HG03045 (cell line): Measurements from ENCODE around the gene DNAJB1.
"Not testable (repeated sequence)": the region's sequence is repeated elsewhere in the genome, so short reads cannot be mapped to it uniquely, and the experiment has no call there.

ENCODE experiments used
- ATAC-seq: cut with Tn5 transposase; IDR thresholded peaks from one replicate; pipeline ENCODE4 v1.9.1; 2021; ENCODE audit warnings: mild to moderate bottlenecking, moderate library complexity; ENCODE audit not compliant: unreplicated experiment

The DNAJB1 gene

DNA sequence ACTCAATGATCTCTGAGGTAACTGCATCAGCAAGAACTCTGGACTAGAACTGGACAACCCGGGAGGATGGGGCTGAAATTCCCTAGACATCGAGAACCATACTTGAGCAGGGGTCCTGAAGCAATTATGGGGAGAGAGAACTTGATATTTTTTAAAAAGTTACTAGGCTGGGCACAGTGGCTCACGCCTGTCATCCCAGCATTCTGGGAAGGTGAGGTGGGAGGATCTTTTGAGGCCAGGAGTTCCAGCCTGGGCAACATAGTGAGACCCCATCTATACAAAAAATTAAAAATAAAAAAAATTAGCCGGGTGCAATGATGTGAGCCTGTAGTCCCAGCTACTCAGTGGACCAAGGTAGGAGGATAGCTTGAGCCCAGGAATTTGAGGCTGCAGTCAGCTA lies 2.3 kb upstream of the DNAJB1 start:
- ATAC-seq = no peak

DNA sequence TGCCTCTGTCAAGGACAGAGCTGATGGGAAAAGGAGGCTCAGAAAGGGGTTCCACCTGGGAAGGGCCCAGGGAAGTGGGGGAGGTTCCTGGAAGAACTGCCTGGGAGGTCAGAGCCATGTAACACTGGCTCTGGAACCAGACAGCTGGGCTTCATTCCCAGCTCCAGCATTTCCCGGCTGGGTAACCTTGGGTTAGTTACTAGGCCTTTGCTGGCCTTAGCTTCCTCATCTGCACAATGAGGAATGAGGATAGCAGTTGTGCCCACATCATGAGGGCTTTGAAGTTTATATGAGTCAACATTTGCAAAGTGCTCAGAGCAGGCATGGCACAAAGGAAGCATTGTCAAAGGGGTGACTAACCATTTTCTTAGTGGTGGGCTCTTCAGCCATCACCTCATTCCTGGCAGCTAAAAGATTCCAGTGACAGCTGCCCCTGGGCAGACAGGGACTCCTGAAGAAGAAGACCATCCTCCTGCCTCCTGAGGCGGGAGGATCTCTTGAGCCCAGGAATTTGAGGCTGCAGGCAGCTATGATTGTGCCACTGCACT lies 1.7 kb upstream of the DNAJB1 start:
- no peak for ATAC-seq

GRCh38 chr19:14519245-14519859 lies 1.2 kb upstream of the DNAJB1 start:
- no peak for ATAC-seq

- ATAC-seq = no peak
Observed at GRCh38 chr19:14517446-14517839, 754 bp downstream of the DNAJB1 start.

- no peak for ATAC-seq
Observed at GRCh38 chr19:14516746-14517438, 1.3 kb downstream of the DNAJB1 start.

GRCh38 chr19:14516048-14516534 lies 2.1 kb downstream of the DNAJB1 start:
- no peak for ATAC-seq

- ATAC-seq = no peak
Observed at GRCh38 chr19:14515501-14516047, 2.6 kb downstream of the DNAJB1 start.

DNA sequence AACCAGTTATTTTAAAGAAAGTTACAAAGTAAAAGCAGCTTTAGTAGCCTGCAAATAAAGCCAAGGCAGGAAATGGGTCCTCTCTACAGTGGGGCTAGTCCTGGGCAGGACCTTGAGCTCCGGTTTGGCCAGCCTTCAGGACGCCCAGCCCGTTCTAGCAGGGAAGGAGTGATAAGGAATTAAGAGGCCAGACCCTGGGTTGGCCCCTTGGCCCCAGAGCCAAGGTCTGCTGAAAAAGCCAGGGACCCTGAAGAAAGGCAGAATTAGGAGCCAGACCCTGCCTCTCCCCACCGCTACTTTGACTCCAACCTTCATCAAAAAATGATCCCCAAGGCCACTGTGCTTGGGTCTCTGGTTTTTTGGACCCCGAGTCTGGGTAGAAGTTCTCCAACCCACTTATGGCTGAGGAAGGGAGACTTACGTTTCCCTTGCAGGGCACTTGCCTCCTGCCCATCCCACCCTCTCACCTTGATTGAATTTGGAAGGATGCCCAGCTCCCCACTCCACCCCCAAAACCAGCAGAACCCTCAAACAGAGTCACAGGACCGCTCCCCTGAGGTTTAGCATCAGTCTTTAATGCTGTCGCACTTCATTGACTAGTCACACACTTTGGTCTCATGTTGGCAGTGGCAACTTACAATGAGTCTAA lies 3.9 kb downstream of the DNAJB1 start:
- no peak for ATAC-seq

GRCh38 chr19:14512406-14512961 lies 5.7 kb downstream of the DNAJB1 start:
- no peak for ATAC-seq

DNA sequence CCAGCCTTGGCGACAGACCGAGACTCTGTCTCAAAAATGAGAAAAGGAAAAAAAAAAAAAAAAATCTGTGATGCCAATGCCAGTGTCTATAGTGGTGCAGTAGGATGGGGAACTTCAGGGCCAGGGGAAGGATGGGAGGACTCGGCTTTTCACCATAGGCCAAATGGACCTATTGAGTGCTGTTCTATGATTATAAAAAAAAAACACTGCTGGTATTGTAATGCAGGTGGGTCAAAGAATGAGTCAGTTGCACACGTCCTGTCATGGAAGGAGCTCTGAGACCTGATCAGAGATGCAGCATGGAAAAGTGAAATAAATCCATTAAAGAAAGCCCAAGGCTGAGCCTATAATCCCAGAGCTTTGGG lies 7.0 kb downstream of the DNAJB1 start:
- no peak for ATAC-seq

DNA sequence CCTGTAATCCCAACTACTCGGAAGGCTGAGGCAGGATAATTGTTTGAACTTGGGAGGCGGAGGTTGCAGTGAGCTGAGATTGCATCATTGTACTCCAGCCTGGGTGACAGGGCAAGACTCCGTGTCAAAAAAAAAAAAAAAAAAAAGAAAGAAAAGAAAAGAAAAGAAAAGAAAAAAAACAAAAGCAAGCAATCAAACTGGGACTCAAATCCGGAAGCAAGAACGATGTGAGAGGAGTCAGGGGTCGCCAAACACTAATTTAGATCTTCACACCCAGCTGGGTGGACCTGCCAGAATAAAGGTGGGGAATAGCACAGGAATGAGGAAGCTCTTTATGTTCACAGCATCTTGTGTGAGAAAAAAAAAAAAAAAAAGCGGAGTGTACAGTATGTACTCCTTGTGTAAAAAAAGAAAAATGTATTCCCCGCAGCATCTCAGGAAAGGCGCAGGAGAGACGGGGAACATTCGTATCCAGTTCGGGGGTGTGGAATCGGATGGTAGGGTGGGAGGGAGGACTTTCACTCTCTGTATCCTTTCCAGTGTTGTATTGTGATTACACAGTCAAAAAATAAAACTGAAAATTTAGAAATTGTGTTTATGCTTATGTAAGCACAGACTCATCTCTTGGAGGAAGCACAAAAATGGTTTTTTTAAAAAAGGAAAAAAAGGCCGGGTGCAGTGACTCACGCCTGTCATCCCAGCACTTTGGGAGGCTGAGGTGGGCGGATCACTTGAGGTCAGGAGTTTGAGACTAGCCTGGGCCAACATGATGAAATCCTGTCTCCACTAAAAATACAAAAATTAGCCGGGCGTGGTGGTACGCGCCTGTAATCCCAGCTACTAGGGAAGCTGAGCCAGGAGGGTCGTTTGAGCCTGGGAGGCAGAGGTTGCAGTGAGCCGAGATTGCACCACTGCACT lies 7.6 kb downstream of the DNAJB1 start:
- ATAC-seq = no peak

- ATAC-seq = no peak
Observed at GRCh38 chr19:14507704-14508542, 10.3 kb downstream of the DNAJB1 start.

GRCh38 chr19:14505488-14506239 lies 12.5 kb downstream of the DNAJB1 start:
- ATAC-seq = no peak

GRCh38 chr19:14504575-14504974 lies 13.6 kb downstream of the DNAJB1 start:
- not testable (repeated sequence) for ATAC-seq

DNA sequence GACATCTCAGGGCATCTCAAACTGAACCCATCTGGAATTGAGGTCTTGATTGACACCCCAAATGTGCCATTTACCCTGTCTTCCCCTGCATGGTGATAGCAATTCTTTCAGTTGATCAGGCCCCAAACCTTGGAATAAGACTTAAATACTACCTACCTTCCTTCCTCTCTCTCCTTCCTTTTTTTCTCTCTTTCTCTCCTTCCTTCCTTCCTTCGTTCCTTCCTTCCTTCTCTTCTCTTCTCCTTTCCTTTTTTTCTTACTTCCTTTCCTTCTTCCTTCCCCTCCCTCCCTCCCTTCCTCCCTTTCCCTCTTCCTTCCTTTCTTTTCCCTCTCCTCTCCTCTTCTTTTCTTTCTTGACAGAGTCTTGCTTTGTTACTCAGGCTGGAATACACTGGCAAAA lies 14.9 kb downstream of the DNAJB1 start:
- no peak for ATAC-seq

DNA sequence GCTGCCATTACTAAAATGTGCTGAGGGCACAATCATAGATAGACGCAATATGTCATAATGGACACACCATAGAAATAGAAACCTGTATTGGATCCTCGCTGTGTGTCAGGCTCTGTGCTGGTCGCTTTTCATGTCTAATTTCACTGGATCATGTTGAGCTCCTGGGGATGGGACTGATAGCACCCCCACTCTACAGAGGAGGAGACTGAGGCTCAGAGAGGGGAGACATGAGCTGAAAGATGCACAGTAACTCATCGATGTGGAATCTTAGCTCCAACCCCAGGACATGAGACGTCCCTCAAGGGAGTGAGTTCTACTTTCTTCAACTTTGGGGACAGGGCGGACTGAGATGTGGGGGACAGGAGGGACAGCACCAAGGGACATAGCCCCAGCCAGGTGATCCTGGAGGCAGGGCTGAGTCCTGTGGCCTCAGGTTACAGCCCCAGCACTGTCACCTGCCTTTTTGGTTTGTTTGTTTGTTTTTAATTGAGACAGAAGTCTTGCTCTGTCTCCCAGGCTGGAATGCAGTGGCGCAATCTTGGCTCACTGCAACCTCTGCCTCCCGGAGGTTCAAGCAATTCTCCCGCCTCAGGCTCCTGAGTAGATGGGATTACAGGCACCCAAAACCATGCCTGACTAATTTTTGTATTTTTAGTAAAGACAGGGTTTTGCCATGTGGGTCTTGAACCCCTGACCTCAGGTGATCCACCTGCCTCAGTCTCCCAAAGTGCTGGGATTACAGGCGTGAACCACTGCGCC lies 15.7 kb downstream of the DNAJB1 start:
- ATAC-seq = no peak

DNA sequence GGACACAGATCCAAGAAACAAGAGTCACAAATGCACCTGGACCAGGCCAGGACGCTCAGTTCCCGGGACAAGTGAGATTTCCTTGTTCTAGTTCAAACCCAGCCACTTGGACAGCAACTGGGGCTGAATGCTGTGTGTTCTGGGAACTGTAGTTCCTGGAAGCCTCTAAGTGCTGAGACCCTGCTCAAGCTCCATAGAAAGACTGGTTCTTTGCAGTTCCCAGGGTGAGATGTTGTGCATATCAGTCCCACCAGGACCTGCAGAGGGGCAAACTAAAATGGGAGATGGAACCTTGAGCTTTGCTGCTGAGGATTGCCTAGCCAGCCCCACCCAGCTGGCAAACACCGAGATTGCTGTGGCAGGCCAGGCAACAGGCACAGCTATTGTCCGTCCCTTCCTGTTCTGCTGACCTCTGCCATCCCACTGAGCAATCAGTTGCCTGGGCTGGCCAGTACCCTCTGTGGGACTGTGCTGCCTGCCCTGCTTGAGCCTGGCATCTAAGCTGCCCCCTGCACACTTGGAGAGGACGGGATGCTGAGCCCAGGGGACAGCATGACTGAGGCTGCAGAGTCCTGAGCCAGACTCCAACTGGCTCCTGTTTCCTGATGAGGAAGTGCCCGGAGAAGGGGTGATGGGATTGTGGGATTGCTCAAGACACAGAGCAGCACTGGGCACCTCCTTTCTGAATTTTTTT lies 20.8 kb downstream of the DNAJB1 start:
- ATAC-seq = no peak
